SHP77 treated with DMSO at 0.1 percent for 48 hours (cell line): ENCODE measurements around the gene GNB5.
"Not testable (repeated sequence)": the region's sequence is repeated elsewhere in the genome, so short reads cannot be mapped to it uniquely, and the experiment has no call there.

Source experiments
- DNase-seq: peaks from one replicate; lab custom pipeline; 2025; lab: John Stamatoyannopoulos, UW

GNB5 gene

DNA sequence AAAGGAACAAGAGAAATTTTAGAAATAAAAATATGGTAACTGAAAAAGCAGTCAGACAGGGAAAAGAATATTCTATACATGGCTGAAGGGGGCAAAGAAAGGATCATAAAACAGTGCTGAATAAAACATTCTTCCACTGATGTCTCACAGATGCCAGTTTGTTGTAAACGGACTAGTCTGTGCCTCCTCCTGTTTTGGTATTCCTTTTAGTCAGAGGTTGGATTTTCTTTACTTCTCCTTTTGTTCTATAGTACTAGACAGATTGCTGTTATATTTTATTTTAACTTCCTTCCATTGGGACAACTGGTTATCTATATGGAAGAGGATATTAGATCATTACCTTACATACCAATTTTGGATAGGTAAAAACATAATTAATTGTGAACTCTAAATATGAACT lies 16.0 kb upstream of the GNB5 start:
- no peak for DNase-seq

DNA sequence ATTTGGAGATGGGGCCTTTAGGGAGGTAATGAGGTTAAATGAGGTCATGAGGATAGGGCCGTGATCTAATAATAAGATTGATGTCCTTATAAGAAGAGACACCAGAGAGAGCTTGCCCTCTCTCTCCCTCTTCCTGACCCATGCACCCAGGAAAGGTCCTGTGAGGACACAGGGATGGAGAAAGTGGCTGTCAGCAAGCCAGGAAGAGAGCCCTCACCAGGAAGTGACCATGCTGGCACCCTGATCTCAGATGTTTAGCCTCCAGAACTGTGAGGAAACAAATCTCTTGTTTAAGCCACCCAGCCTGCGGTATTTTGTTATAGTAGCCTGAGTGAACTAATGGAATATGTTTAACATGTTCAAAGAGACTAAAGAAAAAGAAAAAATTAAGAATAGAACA lies 15.3 kb upstream of the GNB5 start:
- DNase-seq, result no peak

DNA sequence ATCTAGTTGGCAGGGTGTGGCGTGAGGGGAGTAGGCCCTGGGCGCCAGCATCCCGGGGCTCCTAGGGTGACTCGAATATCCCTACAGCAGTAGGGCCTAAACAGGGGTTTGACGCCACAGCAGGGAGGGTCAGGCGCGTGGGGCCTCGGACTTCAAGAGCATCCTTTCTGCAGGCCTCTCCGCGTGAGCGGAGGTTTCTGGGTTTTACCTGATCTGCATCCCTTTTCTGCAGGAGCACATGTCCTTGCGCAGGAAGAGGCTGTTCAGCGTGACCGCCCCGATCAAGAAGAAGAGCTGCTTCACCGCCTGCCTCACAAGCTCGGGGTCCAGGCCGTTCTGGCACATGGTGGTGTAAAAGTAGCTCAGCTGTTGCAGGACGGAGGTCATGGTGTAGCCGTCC lies 13.5 kb upstream of the GNB5 start:
- DNase-seq, result no peak

DNA sequence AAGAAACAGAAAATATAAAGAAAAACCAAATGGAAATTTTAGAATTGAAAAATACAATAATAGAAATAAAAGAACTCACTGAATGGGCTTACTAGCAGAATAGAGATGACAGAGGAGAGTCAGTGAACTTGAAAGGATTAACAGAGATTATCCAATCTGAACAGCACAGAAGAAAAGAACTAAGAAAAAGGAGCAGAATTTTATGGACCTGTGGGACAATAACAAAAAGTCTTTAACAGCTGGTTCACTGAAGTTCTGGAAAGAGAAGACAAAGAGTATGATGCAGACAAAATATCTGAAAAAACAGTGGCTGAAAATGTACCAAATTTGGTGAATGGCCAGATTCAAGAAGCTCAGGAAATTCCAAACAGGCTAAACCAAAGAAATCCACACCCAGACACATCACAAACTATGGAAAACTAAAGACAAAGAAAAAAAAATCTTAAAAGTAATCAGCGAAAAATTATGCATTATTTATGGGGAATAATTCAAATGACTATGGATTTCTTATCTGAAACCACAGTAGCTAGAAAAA lies 9.7 kb upstream of the GNB5 start:
- DNase-seq, result no peak

DNA sequence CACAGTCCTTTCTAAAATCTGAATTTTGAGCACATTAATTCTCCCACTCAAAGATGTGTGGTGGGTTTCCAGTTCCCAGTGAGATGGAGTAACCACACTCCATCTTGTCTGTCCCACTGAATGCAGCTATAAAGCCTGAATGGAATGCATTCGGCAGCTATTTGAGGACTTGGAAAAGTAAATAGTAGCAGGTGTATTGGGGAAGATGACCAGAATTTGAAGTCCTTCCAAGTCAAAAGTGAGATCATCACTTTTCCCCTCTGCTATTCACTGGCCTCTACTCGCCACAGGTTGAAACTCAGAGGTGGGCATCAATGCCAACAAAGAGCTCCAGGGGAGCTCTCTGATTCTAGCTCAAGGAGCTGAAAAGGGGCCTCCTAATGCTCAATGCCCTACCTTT lies 8.1 kb upstream of the GNB5 start:
- no peak for DNase-seq

DNA sequence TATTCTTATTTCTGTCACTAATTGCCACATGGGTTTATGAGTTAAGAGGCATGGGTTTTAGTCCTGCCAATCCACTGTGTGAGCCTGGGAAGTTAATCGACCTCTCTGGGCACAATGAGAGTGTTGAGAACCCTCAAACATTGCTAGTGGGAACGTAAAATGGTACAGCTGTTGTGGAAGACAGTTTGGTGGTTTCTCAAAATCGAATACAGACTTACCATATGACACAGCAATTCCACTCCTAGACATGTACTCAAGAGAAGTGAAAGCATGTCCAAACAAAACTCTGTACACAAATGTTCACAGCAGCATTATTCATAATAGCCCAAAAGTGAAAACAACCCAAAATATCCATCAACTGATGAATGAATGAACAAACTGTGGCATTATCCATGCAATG lies 5.7 kb upstream of the GNB5 start:
- DNase-seq, result no peak

DNA sequence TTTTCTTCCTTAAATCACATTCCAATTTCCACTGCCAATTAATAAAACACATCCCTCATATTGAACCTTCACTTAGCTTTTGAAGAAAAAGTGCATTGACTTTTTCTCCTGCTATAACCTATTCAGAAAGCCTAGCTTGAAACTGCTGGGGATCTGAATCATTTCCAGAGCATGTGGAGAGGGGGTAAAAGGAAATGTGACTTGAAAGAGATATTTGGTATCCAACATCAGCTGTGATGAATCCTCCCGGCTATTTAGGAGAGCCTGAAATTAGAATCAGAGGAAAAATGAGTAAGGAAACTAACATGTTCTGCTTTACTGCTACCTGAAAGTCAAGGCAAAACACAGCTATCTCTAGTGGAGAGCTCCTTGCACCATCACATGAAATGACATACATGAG lies 2.6 kb upstream of the GNB5 start:
- DNase-seq, result no peak

DNA sequence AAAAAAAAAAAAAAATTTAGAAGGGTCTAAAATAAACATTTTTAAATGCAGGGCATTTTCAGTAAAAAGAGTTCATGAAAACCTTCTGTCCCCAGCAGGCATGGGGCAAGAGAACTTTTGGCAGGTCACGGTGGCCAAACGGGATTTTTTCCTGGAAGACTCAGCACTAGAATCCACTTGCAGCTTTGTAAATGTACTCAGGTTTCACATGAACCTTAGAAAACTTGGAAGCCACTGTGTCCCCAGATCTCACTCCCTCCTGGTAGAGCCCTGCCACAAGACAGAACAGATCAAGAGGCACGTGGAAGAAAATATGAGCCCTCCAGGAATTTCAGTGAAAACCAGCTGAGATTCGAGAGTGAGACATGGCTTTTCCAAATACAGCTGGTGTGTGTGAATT lies 2.1 kb upstream of the GNB5 start:
- DNase-seq, result no peak

DNA sequence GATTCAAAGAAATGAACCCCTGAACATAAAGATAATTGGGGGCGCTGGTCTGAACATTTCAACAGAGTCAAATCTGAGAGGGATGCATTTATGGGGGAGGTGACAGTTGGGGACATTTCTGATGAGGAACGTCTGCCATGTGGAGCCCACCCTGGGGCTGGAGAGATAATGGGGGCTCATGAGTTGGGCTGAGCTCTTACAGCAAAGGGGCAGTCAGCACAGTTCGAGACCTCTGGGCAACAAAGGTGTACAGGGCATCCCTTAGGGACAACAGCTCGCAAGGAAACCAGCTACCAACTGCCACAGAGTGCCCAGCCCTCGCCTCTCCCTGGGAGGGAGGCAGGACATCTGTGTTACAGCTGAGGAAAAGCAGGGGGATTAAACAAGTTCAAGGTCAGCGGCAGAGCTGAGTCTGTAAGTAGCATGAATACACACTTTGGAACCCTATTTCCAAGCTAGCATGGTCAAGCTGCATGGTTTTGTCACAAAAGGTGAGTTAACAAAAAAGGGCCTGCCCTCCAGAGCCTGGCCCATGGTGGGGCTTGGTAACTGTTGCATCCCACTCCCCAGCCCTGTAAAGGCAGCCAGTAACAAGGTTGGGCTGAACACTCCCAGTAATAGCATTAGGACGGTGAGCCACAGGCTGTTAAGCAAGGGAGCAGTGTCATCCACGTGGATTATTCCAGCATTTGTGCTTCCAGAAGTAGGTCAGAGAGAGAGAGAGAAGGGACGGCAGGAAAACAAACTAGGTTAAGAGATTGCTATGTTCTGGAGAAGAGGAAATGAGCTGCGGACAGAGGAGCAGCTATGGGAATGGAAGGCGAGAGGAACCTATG lies 4.3 kb downstream of the GNB5 start:
- no peak for DNase-seq

DNA sequence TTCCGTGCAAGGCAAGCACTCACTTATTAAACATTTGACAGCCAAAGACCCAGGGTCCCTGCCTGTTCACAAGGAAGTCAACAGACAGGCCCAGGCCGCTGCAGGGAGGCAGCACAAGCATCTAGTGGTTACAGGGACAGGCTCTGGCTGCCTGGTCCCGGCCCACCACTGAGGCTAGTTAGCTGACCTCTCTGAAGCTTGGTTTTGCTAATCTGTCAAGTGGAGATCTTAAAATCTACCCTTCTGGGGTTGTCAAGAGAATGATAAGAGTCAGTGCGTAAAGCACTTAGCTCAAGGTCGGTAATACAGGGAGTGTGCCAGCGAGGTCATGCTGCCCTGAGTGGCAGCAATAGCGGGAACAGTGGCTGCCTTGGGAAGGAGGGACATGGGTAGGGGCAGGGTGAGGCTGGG lies 6.0 kb downstream of the GNB5 start:
- DNase-seq, result no peak

DNA sequence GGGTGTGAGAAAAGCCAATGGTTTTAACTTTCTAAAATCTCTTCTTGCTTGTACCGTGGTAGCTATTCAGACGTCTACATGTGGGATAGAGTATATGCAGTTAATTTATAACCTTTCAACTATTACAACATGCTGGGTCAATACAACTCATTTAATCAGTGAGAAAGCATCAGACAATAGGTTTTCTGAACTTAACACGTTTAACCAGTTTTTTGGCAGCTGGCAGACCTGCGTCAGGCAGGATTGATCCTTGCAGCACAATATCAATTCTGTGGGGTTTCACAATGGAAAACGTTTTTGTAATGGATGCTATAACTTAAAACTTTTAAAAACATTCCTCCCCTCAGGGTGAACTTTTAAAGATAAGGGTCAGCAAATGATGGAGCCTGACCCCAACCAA lies 6.5 kb downstream of the GNB5 start:
- DNase-seq, result no peak

DNA sequence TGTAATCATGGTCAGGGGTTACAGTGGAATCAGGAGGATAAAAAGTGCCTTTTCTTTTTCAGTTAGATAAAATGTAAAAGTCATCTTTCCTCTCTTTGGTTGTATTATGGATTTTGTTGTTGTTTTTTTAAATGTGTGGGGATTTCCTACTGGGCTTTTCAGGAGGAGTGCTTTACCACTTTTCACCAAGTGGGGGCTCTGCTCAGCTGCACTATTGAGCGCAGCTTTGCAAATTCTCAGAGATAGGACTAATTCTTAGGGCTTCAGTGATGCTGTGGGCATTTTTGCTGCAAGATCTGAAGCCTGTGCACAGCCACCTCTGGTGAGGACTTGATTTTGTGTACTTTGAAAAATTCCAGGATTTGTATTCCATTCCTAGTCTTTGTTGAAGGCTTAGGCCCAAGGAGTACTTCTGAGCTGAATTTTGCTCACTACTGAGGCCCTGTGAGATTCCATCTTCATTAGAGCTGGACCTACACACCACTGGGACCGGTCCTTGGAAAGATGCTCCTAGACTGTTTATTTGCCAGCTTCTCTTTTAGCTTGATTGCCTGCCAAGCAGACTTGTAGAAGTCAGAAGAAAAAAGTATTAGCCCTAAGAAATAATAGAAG lies 7.5 kb downstream of the GNB5 start:
- DNase-seq, result no peak

DNA sequence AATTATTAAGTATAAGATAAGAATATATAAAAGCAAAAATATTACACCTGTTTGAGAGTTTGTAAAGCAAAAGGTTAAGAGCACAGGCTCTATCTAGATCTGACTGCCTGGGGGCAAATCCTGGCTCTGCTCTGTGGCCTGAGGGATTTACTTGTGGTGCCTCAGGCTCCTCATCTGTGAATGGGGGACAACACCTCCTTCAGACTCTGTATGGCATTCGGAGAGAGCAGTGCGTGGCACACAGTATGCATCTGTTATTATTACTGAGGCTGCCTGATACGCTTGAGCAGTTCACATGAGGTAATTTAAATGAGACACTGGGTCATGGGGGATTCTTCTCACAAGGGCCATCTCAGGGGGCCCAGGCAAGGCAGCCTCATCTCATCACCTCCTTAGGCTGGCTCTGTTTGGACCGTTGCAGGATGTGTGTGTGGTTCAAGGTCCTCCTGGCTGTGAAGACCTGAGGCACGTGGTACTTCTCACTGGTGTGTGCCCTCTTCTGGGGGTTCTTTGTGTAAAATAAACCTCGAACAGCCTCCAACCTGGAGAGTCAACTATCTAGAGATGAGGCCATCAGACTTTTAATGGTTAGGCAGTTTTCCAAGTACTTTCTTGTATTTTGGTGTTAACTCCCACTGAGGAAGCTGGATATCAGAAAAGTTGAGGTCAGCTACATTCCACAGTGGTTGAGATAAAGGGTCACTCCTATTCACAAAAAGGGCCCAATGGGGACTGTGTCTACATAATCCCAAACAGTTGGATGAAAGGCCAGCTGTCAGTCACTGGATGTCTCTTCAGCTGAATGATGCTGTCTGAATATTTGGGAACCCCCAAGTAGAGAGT lies 9.0 kb downstream of the GNB5 start:
- DNase-seq, result no peak

DNA sequence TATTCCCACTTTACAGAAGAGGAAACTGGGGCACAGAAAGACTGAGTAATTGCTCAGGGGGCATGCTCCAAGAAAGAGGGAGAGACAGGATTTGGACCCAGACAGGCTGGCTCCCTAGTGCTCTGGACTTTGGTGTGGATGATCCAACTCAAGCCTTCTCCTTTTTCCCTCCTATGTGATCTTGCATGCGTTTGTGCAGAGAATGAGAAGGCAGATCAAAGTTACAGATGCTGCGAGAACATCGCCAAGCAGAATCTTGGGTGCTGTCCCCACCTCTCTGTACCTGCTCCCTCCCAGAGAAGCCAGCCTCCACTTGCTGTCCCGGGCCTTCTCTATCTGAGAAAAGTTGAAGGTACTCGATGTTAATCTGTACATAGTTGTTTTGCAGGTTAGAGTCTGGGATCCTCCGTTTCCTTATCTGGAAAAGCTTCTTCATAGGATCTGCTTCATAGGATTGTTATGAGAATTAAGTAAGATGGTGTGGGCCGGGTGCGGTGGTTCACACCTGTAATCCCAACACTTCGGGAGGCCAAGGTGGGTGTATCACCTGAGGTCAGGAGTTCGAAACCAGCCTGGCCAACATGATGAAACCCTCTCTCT lies 10.2 kb downstream of the GNB5 start:
- DNase-seq, result no peak

DNA sequence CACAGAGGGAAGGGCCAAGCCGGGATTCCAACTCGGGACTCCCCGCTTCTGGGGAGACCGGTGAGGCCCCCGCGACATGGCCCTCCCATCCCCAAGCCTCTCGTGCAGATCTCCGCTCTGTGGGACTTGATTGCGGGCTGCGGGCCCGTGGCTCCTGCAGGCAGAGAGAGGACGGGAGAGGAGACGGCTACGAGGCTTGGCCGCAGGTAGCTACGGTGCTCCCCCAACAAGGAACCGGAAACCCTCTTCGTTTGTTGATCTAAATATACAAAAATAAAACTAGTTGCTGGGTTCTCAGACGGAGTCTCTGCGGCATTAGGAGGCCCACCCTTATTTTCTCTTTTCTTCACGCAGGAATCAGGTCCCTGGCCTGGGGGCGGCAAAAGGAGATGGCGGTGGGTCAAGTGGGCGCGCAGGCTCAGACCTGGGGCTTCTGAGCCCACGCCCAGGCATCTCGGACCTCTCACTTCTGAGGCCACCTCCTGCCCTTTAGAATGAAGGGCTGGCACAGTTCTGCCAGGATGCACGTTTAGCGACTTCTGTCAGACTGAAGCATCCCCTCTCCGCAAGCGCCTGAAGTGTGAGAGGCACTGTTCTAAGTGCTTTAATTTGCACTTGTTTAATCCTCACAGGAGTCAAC lies 10.9 kb downstream of the GNB5 start:
- no peak for DNase-seq

DNA sequence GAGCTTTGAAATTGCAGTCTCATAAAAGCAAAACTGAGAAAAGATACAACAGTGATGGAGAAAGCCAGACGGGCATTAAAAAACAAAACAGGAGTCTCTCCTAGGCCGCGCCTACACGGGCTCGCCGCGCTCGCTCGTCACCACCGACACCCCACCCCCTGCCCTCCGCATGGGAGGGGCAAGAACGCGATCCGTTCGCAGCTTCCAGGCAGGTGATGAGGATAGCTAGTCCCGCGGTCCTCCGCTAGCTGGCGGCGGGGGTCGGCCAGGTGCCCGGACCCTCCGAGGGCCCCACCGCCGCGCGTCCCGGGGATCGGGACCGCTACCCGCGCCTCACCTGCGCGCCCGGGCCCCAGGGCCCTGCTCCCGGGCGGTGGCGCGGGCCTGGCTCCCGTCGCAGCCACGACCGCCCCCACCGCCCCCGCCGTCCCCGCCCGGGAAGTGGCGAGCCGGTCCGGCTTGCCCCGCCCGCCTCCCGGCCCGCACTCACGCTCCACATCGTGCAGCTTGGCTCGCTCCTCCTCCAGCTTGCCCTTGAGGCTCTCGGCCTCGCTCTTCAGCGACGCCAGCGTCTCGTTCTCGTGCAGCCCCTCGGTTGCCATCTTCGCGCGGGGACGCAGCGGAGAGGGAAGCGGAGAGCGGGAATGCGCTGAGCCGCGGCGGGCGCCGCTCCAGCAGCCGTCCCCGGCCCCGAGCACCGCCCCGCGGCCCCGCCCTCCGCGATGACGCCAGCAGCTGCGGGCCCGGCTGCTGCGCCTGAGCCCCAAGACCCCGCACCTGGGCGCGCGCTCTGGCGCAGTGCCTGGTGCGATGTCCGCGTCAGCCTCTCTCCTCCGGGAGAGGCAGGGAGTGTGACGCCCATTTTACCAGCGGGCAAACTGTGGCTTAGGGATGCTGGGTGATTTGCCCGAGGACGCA lies 11.7 kb downstream of the GNB5 start:
- DNase-seq, result peak; percentile 67

DNA sequence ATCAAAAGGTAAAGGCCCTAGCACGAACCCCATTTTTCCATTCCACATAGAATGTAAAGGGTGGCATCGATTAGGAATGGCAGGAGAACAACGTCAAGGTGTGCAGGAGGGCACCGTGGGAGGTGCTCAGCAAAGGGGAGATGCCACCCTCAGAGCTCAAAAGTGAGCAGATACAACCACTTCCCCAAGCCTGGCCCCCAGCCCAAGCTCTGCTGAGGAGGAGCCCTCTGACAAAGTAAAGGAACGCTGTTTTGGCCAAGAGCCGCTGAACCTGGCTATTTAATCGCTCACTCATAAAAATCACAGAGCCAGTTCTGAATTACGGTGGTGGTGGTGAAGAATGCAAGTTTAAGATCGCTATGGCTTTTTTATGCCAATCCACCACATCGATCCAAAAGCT lies 12.4 kb downstream of the GNB5 start:
- DNase-seq, result peak; percentile 7

DNA sequence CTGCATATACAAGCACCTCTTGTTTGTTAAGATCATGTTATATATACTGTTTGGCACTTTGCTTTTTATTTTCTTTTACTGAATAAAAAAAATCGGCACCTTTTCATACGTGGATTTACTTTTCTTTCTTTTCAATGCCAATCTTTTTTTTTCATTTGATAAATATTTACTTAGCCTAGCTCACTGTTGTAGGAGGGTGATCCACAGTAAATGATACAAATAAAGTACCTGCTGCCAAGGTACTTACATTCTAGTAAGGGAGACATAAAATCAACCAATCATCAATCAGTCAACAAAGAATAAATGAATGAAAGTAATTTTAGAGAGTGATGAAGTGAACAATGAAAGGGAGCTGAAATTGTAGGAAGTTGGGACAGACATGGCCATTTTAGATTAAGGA lies 18.3 kb downstream of the GNB5 start:
- DNase-seq, result no peak

DNA sequence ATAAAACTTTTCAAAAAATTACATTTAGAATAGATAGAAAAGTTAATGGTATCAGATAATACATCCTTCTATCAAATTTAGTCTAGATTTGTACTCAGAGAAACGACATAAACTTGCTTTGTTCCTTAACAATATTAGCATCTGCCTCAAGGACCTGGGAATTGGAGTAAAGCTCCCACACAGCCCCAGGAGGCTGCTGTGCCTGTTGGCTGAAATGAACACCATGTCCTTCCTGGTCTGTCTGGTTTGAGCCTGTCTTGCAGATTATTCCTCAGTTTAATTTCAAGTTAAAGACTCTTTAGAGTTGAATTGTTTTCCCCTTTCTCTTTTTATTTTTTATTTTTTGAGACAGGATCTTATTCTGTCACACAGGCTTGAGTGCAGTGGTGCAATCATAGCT lies 19.4 kb downstream of the GNB5 start:
- no peak for DNase-seq

DNA sequence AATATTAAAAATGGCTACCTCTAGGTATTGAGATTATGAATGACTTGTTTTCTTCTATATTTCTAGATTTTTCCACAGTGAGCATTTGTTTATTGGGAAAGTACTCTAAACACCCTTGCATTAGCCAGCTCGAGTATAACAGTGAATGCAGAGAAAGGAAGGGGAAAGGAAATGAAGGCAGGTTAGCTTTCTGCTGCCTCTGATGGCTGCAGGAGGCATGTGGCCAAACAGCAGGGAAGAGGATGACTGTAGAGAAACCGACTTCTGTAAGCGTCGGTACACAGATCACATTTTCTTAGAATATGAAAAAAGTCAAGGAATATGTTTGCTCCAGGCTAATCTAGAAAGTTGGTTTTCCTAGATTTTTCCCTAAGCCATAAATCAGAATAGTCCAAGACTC lies 19.8 kb downstream of the GNB5 start:
- no peak for DNase-seq

DNA sequence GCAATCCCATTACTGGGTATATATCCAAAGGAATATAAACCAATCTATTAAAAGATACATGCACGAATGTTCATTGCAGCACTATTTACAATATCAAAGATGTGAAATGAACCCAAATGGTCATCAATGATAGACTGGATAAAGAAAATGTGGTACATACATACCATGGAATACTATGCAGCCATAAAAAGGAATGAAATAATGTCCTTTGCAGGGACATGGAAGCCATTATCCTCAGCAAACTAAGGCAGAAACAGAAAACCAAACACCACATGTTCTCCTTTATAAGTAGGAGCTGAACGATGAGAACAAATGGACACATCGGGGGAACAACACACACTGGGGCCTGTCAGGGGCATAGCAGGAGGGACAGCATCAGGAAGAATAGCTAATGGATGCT lies 21.0 kb downstream of the GNB5 start:
- DNase-seq, result not testable (repeated sequence)
